Activated CD4-positive, alpha-beta memory T cell treated with anti-CD3 and anti-CD28 coated beads for 36 hours (primary cell): Measurements from ENCODE around the gene PLEKHG4B. TPM values are rescaled to one million over a fixed set of nuclear protein-coding genes. Genes with fewer than 3 reads are reported as not detected.
A peak's percentile ranks its signal among the peaks of the same experiment; 100 is the strongest.
"Not testable (repeated sequence)": the region's sequence is repeated elsewhere in the genome, so short reads cannot be mapped to it uniquely, and the experiment has no call there.

Experiments used
- CTCF ChIA-PET: fragments of 350-600 bp; sonication (Branson Sonifier 250); formaldehyde crosslinking; loops from one replicate; lab custom pipeline; 2021; ENCODE audit warnings: antibody characterized with exemption, inconsistent platforms; lab: Charles Lee
- POLR2A ChIA-PET: fragments of 350-600 bp; sonication (Branson Sonifier 250); formaldehyde crosslinking; loops from one replicate; lab custom pipeline; 2021; ENCODE audit warnings: antibody characterized with exemption; lab: Charles Lee
- DNase-seq: peaks from one replicate; pipeline ENCODE4 v3.0.0-alpha.2; 2020
- H3K27ac Mint-ChIP-seq: one replicate; pipeline ENCODE4 v1.8.0; 2021; ENCODE audit warnings: mixed read lengths
- H3K27me3 Mint-ChIP-seq: one replicate; pipeline ENCODE4 v1.8.0; 2021; ENCODE audit warnings: mixed read lengths
- H3K36me3 Mint-ChIP-seq: one replicate; pipeline ENCODE4 v1.8.0; 2021; ENCODE audit warnings: mixed read lengths
- H3K4me1 Mint-ChIP-seq: one replicate; pipeline ENCODE4 v1.8.0; 2021; ENCODE audit warnings: low read depth, mixed read lengths
- H3K4me3 Mint-ChIP-seq: one replicate; pipeline ENCODE4 v1.8.0; 2021; ENCODE audit warnings: mild to moderate bottlenecking, mixed read lengths
- H3K9me3 Mint-ChIP-seq: one replicate; pipeline ENCODE4 v1.8.0; 2021; ENCODE audit warnings: mixed read lengths
- intact Hi-C: fragments of 100-400 bp; cut with micrococcal nuclease; formaldehyde crosslinking; loops from one replicate; pipeline ENCODE4 v1.15.1; 2023
- total RNA-seq, 2 experiments: library from RNA; stranded (reverse); gene quantifications; one replicate each; pipeline ENCODE4 v1.2.3, GENCODE V29; 2021

The PLEKHG4B gene, protein sequence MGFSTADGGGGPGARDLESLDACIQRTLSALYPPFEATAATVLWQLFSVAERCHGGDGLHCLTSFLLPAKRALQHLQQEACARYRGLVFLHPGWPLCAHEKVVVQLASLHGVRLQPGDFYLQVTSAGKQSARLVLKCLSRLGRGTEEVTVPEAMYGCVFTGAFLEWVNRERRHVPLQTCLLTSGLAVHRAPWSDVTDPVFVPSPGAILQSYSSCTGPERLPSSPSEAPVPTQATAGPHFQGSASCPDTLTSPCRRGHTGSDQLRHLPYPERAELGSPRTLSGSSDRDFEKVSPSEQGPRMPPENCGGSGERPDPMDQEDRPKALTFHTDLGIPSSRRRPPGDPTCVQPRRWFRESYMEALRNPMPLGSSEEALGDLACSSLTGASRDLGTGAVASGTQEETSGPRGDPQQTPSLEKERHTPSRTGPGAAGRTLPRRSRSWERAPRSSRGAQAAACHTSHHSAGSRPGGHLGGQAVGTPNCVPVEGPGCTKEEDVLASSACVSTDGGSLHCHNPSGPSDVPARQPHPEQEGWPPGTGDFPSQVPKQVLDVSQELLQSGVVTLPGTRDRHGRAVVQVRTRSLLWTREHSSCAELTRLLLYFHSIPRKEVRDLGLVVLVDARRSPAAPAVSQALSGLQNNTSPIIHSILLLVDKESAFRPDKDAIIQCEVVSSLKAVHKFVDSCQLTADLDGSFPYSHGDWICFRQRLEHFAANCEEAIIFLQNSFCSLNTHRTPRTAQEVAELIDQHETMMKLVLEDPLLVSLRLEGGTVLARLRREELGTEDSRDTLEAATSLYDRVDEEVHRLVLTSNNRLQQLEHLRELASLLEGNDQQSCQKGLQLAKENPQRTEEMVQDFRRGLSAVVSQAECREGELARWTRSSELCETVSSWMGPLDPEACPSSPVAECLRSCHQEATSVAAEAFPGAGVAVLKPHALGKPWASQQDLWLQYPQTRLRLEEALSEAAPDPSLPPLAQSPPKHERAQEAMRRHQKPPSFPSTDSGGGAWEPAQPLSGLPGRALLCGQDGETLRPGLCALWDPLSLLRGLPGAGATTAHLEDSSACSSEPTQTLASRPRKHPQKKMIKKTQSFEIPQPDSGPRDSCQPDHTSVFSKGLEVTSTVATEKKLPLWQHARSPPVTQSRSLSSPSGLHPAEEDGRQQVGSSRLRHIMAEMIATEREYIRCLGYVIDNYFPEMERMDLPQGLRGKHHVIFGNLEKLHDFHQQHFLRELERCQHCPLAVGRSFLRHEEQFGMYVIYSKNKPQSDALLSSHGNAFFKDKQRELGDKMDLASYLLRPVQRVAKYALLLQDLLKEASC (N-terminal part only)
- not detected for total RNA-seq

GRCh38 chr5:91556-92263 lies at the start of gene PLEKHG4B:
TSS of gene PLEKHG4B (plus strand) at chr5:92168. CDS start at chr5:92232, 64 bp downstream.
- Mint-ChIP-seq H3K9me3 (no peaks in the 10 kb centered on the region), H3K4me3 (no peak within 1 kb of the TSS), H3K27ac (no peak within 1 kb of the TSS), H3K4me1 (peaks cover 5% of the 10 kb centered on the region), H3K36me3 (no peaks in the 10 kb centered on the region), H3K27me3 (peaks cover 55% of the 10 kb centered on the region)
- intact Hi-C loops = no loop called here
- DNase-seq = no peak
- ChIA-PET CTCF (no interaction called here), POLR2A (no interaction called here)

DNA sequence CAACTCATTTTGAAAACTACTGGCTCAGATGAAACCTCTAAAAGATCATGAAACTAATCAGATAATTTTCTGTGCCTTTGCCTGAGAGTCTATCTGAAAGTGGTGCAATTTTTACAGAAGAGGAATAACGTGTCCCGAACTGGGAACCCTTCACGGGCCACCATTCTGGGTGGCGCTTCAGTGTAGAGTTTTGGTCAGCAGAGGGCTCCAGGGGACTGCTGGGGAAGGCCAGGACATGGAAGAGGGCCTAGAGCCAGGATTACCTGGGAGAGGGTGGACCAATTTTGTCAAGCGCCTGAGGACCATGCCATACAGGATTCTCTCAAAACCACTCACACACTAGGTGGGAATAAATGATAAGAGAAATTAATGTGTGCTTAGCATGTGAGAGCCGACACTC lies 49.7 kb upstream of the PLEKHG4B start:
- intact Hi-C loops = no loop called here
- ChIA-PET CTCF (no interaction called here), POLR2A (no interaction called here)
- H3K27ac Mint-ChIP-seq = no peak overlapping the region
- H3K9me3 Mint-ChIP-seq = no peaks in the 10 kb centered on the region
- H3K4me3 Mint-ChIP-seq = no peak overlapping the region
- no peak for DNase-seq
- H3K27me3 Mint-ChIP-seq = peaks cover 28% of the 10 kb centered on the region
- no peaks in the 10 kb centered on the region for H3K4me1 Mint-ChIP-seq
- no peaks in the 10 kb centered on the region for H3K36me3 Mint-ChIP-seq

GRCh38 chr5:48192-48591 lies 43.8 kb upstream of the PLEKHG4B start:
- ChIA-PET POLR2A (no interaction called here), CTCF (no interaction called here)
- Mint-ChIP-seq H3K4me1 (no peaks in the 10 kb centered on the region), H3K27me3 (peaks cover 28% of the 10 kb centered on the region), H3K27ac (no peak overlapping the region), H3K36me3 (no peaks in the 10 kb centered on the region), H3K4me3 (no peak overlapping the region), H3K9me3 (peaks cover 2% of the 10 kb centered on the region)
- intact Hi-C loops = no loop called here
- no peak for DNase-seq

DNA sequence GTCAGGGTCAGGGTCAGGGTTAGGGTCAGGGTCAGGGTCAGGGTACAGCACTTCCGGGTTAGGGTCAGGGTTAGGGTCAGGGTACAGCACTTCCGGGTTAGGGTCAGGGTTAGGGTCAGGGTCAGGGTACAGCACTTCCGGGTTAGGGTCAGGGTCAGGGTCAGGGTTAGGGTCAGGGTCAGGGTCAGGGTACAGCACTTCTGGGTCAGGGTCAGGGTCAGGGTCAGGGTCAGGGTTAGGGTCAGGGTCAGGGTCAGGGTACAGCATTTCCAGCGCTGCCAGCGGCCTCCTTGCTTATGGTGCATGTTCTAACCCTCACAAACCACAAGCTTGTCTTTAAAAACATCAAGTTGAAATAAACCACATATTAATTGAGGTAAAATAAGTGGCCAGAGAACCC lies 42.4 kb upstream of the PLEKHG4B start:
- DNase-seq, H3K4me1 Mint-ChIP-seq, H3K36me3 Mint-ChIP-seq, POLR2A ChIA-PET, H3K27ac Mint-ChIP-seq, H3K9me3 Mint-ChIP-seq, CTCF ChIA-PET, H3K4me3 Mint-ChIP-seq, intact Hi-C loops: not testable (repeated sequence)
- H3K27me3 Mint-ChIP-seq = peaks cover 29% of the 10 kb centered on the region

- POLR2A ChIA-PET = no interaction called here
- Mint-ChIP-seq H3K9me3 (peaks cover 2% of the 10 kb centered on the region), H3K4me1 (no peaks in the 10 kb centered on the region), H3K36me3 (no peaks in the 10 kb centered on the region), H3K4me3 (no peak overlapping the region), H3K27ac (no peak overlapping the region), H3K27me3 (peaks cover 33% of the 10 kb centered on the region)
- intact Hi-C loops = no loop called here
- no peak for DNase-seq
- CTCF ChIA-PET = no interaction called here
These were observed 41.9 kb upstream of the PLEKHG4B start for GRCh38 chr5:49953-50544.

DNA sequence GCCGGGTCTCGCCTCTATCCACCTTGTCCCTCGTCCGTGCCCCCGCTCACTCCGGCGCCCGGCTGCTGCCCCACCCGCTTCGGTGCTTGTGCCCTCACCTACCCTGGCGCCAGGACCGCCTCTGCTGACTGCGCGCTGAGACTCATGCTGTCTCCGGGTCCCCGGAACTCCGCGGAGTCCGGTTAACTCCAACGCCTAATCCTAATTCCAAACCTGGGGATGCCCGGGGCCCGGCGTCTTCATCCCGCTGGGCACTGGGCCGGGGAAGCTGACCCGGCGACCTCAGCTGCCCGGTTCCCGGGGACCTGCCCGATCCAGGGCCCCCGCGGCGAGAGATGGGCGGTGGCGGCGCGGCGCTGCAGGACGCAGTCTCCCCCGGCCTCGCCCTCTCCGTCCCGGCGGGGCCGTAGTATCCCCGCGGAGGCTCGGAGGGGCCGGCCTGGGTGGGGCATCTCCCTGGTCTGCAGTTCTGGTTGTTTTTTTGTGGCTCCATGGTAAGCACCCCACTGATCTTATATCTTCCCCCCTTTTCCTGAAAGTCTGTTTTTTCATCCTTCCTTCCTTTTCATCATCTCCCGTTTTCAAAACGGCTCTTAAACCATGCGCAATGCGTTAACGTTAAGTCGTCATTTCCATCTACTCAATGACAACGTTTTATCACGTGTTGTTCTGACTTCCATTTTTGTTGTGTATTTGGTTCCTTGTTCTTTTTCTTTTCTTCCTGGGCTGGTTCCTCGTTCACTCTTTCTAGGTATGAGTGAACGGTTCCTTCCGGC lies 41.1 kb upstream of the PLEKHG4B start:
- Mint-ChIP-seq H3K9me3 (peaks cover 2% of the 10 kb centered on the region), H3K27me3 (peaks cover 33% of the 10 kb centered on the region), H3K4me3 (no peak overlapping the region), H3K27ac (no peak overlapping the region), H3K36me3 (no peaks in the 10 kb centered on the region), H3K4me1 (no peaks in the 10 kb centered on the region)
- POLR2A ChIA-PET = no interaction called here
- no peak for DNase-seq
- intact Hi-C loops = no loop called here
- CTCF ChIA-PET = no interaction called here

DNA sequence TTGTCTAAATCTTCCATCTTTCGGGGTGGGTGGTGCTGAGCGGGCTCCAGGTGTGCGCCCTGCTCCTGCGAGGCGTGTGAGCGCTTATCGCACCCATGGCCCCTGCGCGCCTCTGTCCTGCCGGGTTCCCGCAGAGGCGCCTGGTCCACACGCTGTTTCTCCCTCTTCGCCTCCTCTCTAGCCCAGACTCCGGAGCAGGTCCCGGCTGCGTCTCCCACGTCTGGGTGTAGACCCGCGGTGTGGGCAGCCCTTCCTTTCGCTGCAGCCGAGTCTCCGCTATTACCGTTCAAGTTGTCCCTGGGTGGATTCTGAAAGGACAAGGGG lies 40.5 kb upstream of the PLEKHG4B start:
- H3K27me3 Mint-ChIP-seq = peaks cover 36% of the 10 kb centered on the region
- H3K27ac Mint-ChIP-seq = no peak overlapping the region
- no peak for DNase-seq
- ChIA-PET CTCF (no interaction called here), POLR2A (no interaction called here)
- no peaks in the 10 kb centered on the region for H3K36me3 Mint-ChIP-seq
- intact Hi-C loops = no loop called here
- H3K9me3 Mint-ChIP-seq = peaks cover 2% of the 10 kb centered on the region
- no peak overlapping the region for H3K4me3 Mint-ChIP-seq
- no peaks in the 10 kb centered on the region for H3K4me1 Mint-ChIP-seq

GRCh38 chr5:53381-54174 lies 38.4 kb upstream of the PLEKHG4B start:
- Mint-ChIP-seq H3K36me3 (no peaks in the 10 kb centered on the region), H3K27me3 (peaks cover 39% of the 10 kb centered on the region), H3K4me1 (no peaks in the 10 kb centered on the region), H3K27ac (no peak overlapping the region), H3K4me3 (no peak overlapping the region), H3K9me3 (peaks cover 2% of the 10 kb centered on the region)
- POLR2A ChIA-PET = no interaction called here
- intact Hi-C loops = no loop called here
- CTCF ChIA-PET = no interaction called here
- peak; percentile 60 for DNase-seq

DNA sequence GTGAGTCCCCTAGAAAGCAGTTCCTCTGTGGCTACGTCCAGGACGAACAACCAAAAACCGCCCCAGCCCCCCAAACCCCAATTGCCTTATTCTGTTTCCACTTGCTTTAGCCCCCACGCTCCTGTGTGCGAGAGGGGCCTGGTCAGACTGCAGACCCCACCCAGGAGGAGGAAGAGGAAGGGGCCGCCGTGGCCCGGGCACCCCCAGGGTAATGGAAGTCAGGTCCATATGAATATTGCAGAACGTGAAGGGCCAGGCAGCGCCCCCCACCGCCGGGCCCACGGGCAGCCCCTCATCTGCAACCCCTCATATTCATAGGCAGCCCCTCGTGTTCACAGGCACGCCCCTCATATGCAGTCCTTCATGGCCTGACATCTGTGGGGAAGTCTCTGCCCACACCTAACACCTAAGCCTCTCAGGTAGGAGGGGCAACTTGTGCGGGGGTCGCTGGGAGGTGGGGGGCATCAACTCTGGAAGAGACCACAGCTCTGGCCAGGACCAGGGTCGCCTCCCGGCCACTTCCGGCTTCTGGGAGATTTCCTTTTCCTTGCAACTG lies 37.7 kb upstream of the PLEKHG4B start:
- CTCF ChIA-PET = no interaction called here
- H3K27me3 Mint-ChIP-seq = peaks cover 40% of the 10 kb centered on the region
- no peak for DNase-seq

DNA sequence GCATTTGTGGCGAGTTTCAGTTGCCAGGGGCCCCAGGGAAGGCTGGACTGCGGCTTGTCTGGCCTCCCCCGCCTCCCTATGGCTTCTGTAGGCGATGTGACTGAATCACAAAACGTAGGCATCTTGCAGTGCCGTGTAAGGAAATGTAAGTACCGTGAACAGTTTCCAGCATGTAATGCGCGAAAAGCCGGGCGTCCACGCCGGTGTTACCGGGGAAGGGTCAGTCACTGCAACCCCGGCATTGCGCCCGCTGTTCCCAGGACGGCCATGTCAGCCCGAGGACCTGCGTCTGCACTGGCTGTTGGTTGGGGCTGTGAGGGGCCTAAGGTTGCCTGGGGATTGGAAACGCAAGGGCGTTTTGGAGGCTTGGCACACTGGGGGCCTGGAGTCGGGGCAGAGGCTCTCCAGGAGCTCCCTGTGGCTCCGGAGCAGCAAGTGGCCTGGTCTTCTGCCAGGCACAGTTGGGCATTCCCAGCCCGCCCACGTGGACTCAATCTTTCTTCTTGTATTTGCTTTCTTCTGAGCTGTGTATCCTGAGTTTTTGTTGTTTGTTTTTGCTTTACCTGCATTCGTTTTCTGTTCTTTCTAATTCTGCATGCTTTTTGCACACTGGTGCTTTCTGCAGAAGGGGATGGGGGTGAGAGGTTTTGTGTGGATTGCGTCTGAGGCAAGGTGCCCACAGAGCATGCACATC lies 36.9 kb upstream of the PLEKHG4B start:
- CTCF ChIA-PET = no interaction called here

More for the DNA sequence above, 37.7 kb upstream of the PLEKHG4B start:
- POLR2A ChIA-PET = no interaction called here
- H3K27ac Mint-ChIP-seq = no peak overlapping the region
- no peak overlapping the region for H3K4me3 Mint-ChIP-seq
- intact Hi-C loops = no loop called here
- peaks cover 2% of the 10 kb centered on the region for H3K9me3 Mint-ChIP-seq
- H3K36me3 Mint-ChIP-seq = no peaks in the 10 kb centered on the region
- H3K4me1 Mint-ChIP-seq = no peaks in the 10 kb centered on the region

More for the DNA sequence above, 36.9 kb upstream of the PLEKHG4B start:
- Mint-ChIP-seq H3K9me3 (peaks cover 2% of the 10 kb centered on the region), H3K4me1 (no peaks in the 10 kb centered on the region), H3K27me3 (peaks cover 44% of the 10 kb centered on the region), H3K4me3 (no peak overlapping the region), H3K27ac (no peak overlapping the region), H3K36me3 (no peaks in the 10 kb centered on the region)
- POLR2A ChIA-PET = no interaction called here
- intact Hi-C loops = no loop called here
- DNase-seq = no peak
